Endothelial cell of umbilical vein (primary cell): ENCODE results near the gene TOP2B. TPM values are rescaled to one million over a fixed set of nuclear protein-coding genes. Genes with fewer than 3 reads are reported as not detected.

ENCODE experiments used
- BruUV-seq: library from RNA; stranded (reverse); fragments of 400-500 nt; replicated peaks from 2 replicates; lab custom pipeline; 2021; lab: Mats Ljungman, UMichigan
- CTCF ChIA-PET: fragments of 300-600, 350-600 bp; sonication (Branson Sonifier 250); formaldehyde crosslinking; loops from one replicate; lab custom pipeline; 2021; ENCODE audit warnings: antibody characterized with exemption, inconsistent platforms; lab: Charles Lee
- POLR2A ChIA-PET: fragments of 300-600, 350-600 bp; sonication (Branson Sonifier 250); formaldehyde crosslinking; loops from one replicate; lab custom pipeline; 2021; ENCODE audit warnings: antibody characterized with exemption, inconsistent platforms; lab: Charles Lee
- DNase-seq: peaks from one replicate; pipeline ENCODE4 v3.0.0-alpha.2; 2011; ENCODE audit warnings: low read depth, low spot score
- FAIRE-seq: peaks from 2 replicates; lab custom pipeline; 2011; peaks lifted over from hg19 to GRCh38; lab: Jason Lieb, UNC
- H2AFZ ChIP-seq: 2 replicates; pipeline ENCODE4 v1.6.0; 2012; ENCODE audit warnings: low read depth, low read length, control low read depth, inconsistent platforms
- H3K27ac ChIP-seq: 2 replicates; pipeline ENCODE4 v1.5.1; 2011; ENCODE audit warnings: low read depth, mild to moderate bottlenecking, control low read depth, low read length, moderate library complexity; ENCODE audit not compliant: insufficient read depth
- H3K27me3 ChIP-seq, 2 experiments: 2 replicates each; pipeline versions ENCODE4 v1.6.0 to v1.6.1; 2011; ENCODE audit warnings: low read length in 2 of 2, mixed read lengths in 1 of 2; ENCODE audit not compliant: control insufficient read depth in 2 of 2, insufficient read depth in 2 of 2
- H3K36me3 ChIP-seq, 2 experiments: 2 replicates in 1 of 2; 3 replicates in 1 of 2; pipeline ENCODE4 v1.5.1; 2011; ENCODE audit warnings: low read length in 2 of 2, mild to moderate bottlenecking in 1 of 2, moderate library complexity in 1 of 2; ENCODE audit not compliant: control insufficient read depth in 2 of 2, insufficient read depth in 2 of 2; ENCODE audit errors: extremely low read depth in 1 of 2
- H3K4me1 ChIP-seq: 3 replicates; pipeline ENCODE4 v1.5.1; 2011; ENCODE audit warnings: mild to moderate bottlenecking, low read length; ENCODE audit not compliant: control insufficient read depth, insufficient read depth; ENCODE audit errors: extremely low read depth
- H3K4me2 ChIP-seq: 2 replicates; pipeline ENCODE4 v1.6.1; 2011; ENCODE audit warnings: low read length, control low read depth, mixed read lengths; ENCODE audit not compliant: insufficient read depth
- H3K4me3 ChIP-seq, 3 experiments: fragments of 200-600 bp in 1 of 3; sonication (generic), shearing (Covaris generic) in 1 of 3; replicated peaks in 1 of 3; 2 replicates each; pipeline ENCODE4 v1.5.1; 2011 to 2016; ENCODE audit warnings: control low read depth in 3 of 3, low read length in 3 of 3, mild to moderate bottlenecking in 2 of 3, inconsistent platforms in 1 of 3, low read depth in 1 of 3, moderate library complexity in 1 of 3; ENCODE audit not compliant: insufficient read depth in 1 of 3
- H3K79me2 ChIP-seq: 2 replicates; pipeline ENCODE4 v1.6.0; 2012; ENCODE audit warnings: low read length, inconsistent platforms; ENCODE audit not compliant: control insufficient read depth, insufficient read depth
- H3K9ac ChIP-seq: replicated peaks from 2 replicates; pipeline ENCODE3; 2011; ENCODE audit warnings: low read length, control low read depth; ENCODE audit not compliant: insufficient read depth; ENCODE audit errors: extremely low read depth
- H3K9me1 ChIP-seq: replicated peaks from 3 replicates; pipeline ENCODE4 v1.6.0; 2011; ENCODE audit warnings: mild to moderate bottlenecking, low read length; ENCODE audit not compliant: control insufficient read depth, insufficient read depth; ENCODE audit errors: extremely low read depth
- H3K9me3 ChIP-seq: replicated peaks from 2 replicates; pipeline ENCODE4 v1.5.1; 2012; ENCODE audit warnings: low read length, inconsistent platforms; ENCODE audit not compliant: control insufficient read depth, insufficient read depth
- H4K20me1 ChIP-seq: replicated peaks from 2 replicates; pipeline ENCODE3; 2011; ENCODE audit warnings: mild to moderate bottlenecking, low read length; ENCODE audit not compliant: control insufficient read depth, insufficient read depth; ENCODE audit errors: extremely low read depth
- CTCF ChIP-seq, 2 donors: IDR thresholded peaks; 1 replicate in 1 of 2; 2 replicates in 1 of 2; pipeline ENCODE4 v1.5.1; 2011; ENCODE audit warnings: low read length in 2 of 2, mild to moderate bottlenecking in 2 of 2, moderate library complexity in 2 of 2, control low read depth in 1 of 2, inconsistent platforms in 1 of 2, low read depth in 1 of 2; ENCODE audit not compliant: insufficient read depth in 1 of 2; ENCODE audit errors: extremely low read depth in 1 of 2
- EZH2 ChIP-seq: IDR thresholded peaks from 2 replicates; pipeline ENCODE4 v1.6.1; 2012; ENCODE audit warnings: borderline replicate concordance, low read depth, mild to moderate bottlenecking, moderate library complexity, low read length, inconsistent platforms; ENCODE audit not compliant: severe bottlenecking
- FOS ChIP-seq: IDR thresholded peaks from 2 replicates; pipeline ENCODE4 v1.6.1; 2011; ENCODE audit warnings: mild to moderate bottlenecking, low read length, moderate library complexity, borderline replicate concordance; ENCODE audit not compliant: insufficient read depth
- GATA2 ChIP-seq: IDR thresholded peaks from 2 replicates; pipeline ENCODE4 v1.7.0; 2011; ENCODE audit warnings: low read depth, mild to moderate bottlenecking, moderate library complexity, mixed read lengths, low read length; ENCODE audit not compliant: insufficient read length, insufficient read depth
- JUN ChIP-seq: IDR thresholded peaks from 2 replicates; pipeline ENCODE4 v1.6.1; 2011; ENCODE audit warnings: borderline replicate concordance, low read depth; ENCODE audit not compliant: insufficient read length, insufficient read depth
- MAX ChIP-seq: IDR thresholded peaks from 2 replicates; pipeline ENCODE4 v1.6.1; 2011; ENCODE audit not compliant: insufficient read depth, insufficient read length
- MYC ChIP-seq: IDR thresholded peaks from one replicate; pipeline ENCODE4 v1.6.1; 2011; ENCODE audit warnings: mild to moderate bottlenecking, low read depth, low read length
- POLR2A ChIP-seq: IDR thresholded peaks from 2 replicates; pipeline ENCODE4 v1.6.1; 2012; ENCODE audit warnings: low read depth, mild to moderate bottlenecking, control low read depth, low read length
- POLR2AphosphoS5 ChIP-seq: IDR thresholded peaks from 2 replicates; pipeline ENCODE4 v1.6.1; 2012; ENCODE audit warnings: low read depth, mild to moderate bottlenecking, control low read depth, low read length, moderate library complexity; ENCODE audit not compliant: insufficient read depth
- dilution Hi-C: fragments of 300-500 bp; cut with MboI; formaldehyde crosslinking; loops from one replicate; pipeline ENCODE4 v1.15.0; 2019; ENCODE audit warnings: low sequenced_read_pairs; ENCODE audit not compliant: extremely low pct_ligation_motif_present
- intact Hi-C: fragments of 100-400 bp; cut with micrococcal nuclease; formaldehyde crosslinking; loops from one replicate; pipeline ENCODE4 v1.10.0; 2022
- polyA plus RNA-seq, 4 experiments: library from polyadenylated mRNA; depleted of rRNA in 3 of 4; stranded (reverse) in 3 of 4; unstranded in 1 of 4; fragments of >200 nt; gene quantifications; 2 replicates each; pipeline versions ENCODE4 v1.2.1 to v1.2.3, GENCODE V29; 2011 to 2012; ENCODE audit warnings: missing spikeins in 1 of 4
- total RNA-seq: library from RNA; stranded (reverse); gene quantifications from 2 replicates; pipeline ENCODE4 v1.2.3, GENCODE V29; 2021

TOP2B gene
- total and polyA plus RNA-seq, 2 donors (not counting 3 experiments of a cell fraction or from before 2014, with no cell fraction given): 20.4 to 98.9 TPM

- Histone ChIP-seq H3K79me2 (no peaks in the 10 kb centered on the region), H3K4me1 (no peaks in the 10 kb centered on the region), H4K20me1 (no peaks in the 10 kb centered on the region), H3K4me2 (no peak overlapping the region), H3K9me3 (no peaks in the 10 kb centered on the region), H3K9ac (no peak overlapping the region), H3K36me3 (peaks cover 0 to 26% of the 10 kb centered on the region in 2 experiments), H3K27ac (no peak overlapping the region), H2AFZ (no peak overlapping the region), H3K27me3 (no peaks in the 10 kb centered on the region), H3K9me1 (no peaks in the 10 kb centered on the region), H3K4me3 (no peak overlapping the region)
- TF ChIP-seq CTCF (IDR thresholded peaks at IDR 0.05; ENCODE audit: extremely low read depth in 1 of 2, insufficient read depth in 1 of 2, low read depth in 1 of 2, low read length in 2 of 2) (no peak), MAX (no peak), JUN (no peak), FOS (no peak), GATA2 (no peak), EZH2 (no peak), POLR2A (no peak), MYC (no peak), POLR2AphosphoS5 (no peak)
- FAIRE-seq: no peak
- dilution Hi-C loops (no loop called here), intact Hi-C loops (no loop called here)
- POLR2A ChIA-PET: no interaction called here
- BruUV-seq: no TSS peak
- CTCF ChIA-PET: interaction anchor here (0.6 to 1.9 kb wide), 4 partner anchors 9 to 198 kb away, joined by 3 to 5 read pairs (median 4); no protein-coding TSS in a partner anchor
- no peak for DNase-seq
Observed at GRCh38 chr3:25633919-25634318, 30.8 kb downstream of the TOP2B start.
